B cell (primary cell): Measurements from ENCODE around the gene MRRF.
A peak's percentile ranks its signal among the peaks of the same experiment; 100 is the strongest.

Experiments used
- CTCF ChIP-seq: fragments of 200-600 bp; IDR thresholded peaks from one replicate; pipeline ENCODE4 v1.8.0; 2022; ENCODE audit warnings: antibody characterized with exemption, mild to moderate bottlenecking
- EZH2 ChIP-seq: IDR thresholded peaks from 2 replicates; pipeline ENCODE4 v1.6.1; 2012; ENCODE audit warnings: borderline replicate concordance, low read depth, mild to moderate bottlenecking, moderate library complexity, low read length; ENCODE audit not compliant: insufficient read depth, poor library complexity, severe bottlenecking

- TF ChIP-seq CTCF (no peak), EZH2 (peak; percentile 49)
Observed at GRCh38 chr9:122218935-122219855, 45.5 kb upstream of the MRRF start.
